H9 (cell line): ENCODE measurements around the gene CYBA. TPM values are rescaled to one million over a fixed set of nuclear protein-coding genes. Genes with fewer than 3 reads are reported as not detected.

ENCODE experiments used
- DNase-seq: peaks from one replicate; pipeline ENCODE4 v3.0.0-alpha.2; 2017
- H2AFZ ChIP-seq: one replicate; pipeline ENCODE4 v1.6.1; 2013; ENCODE audit warnings: mild to moderate bottlenecking, low read length, control low read depth, moderate library complexity
- H2AK5ac ChIP-seq: 2 replicates; pipeline ENCODE4 v1.6.1; 2013; ENCODE audit warnings: low read length, control low read depth, mixed read lengths; ENCODE audit not compliant: insufficient read length
- H2BK120ac ChIP-seq: one replicate; pipeline ENCODE4 v1.6.1; 2013; ENCODE audit warnings: low read depth, mild to moderate bottlenecking, low read length, control low read depth, inconsistent platforms; ENCODE audit not compliant: poor library complexity, severe bottlenecking
- H2BK12ac ChIP-seq: 2 replicates; pipeline ENCODE4 v1.6.1; 2013; ENCODE audit warnings: low read length, control low read depth, mixed read lengths, low read depth; ENCODE audit not compliant: insufficient read length
- H2BK15ac ChIP-seq: 2 replicates; pipeline ENCODE4 v1.6.1; 2013; ENCODE audit warnings: low read depth, low read length, control low read depth
- H2BK20ac ChIP-seq: one replicate; pipeline ENCODE4 v1.6.1; 2013; ENCODE audit warnings: low read depth, mild to moderate bottlenecking, low read length, control low read depth, inconsistent platforms; ENCODE audit not compliant: poor library complexity, severe bottlenecking
- H2BK5ac ChIP-seq: 2 replicates; pipeline ENCODE4 v1.6.1; 2013; ENCODE audit warnings: low read length, control low read depth, mixed read lengths; ENCODE audit not compliant: insufficient read length
- H3K14ac ChIP-seq: 2 replicates; pipeline ENCODE4 v1.6.1; 2013; ENCODE audit warnings: low read length, control low read depth; ENCODE audit not compliant: insufficient read depth
- H3K18ac ChIP-seq: 2 replicates; pipeline ENCODE4 v1.6.1; 2013; ENCODE audit warnings: low read depth, mild to moderate bottlenecking, mixed read lengths, low read length, control low read depth; ENCODE audit not compliant: insufficient read length
- H3K23ac ChIP-seq: 2 replicates; pipeline ENCODE4 v1.6.1; 2013; ENCODE audit warnings: low read length, control low read depth, mixed read lengths, low read depth; ENCODE audit not compliant: insufficient read length
- H3K23me2 ChIP-seq: 2 replicates; pipeline ENCODE4 v1.6.1; 2013; ENCODE audit warnings: low read depth, mild to moderate bottlenecking, mixed read lengths, low read length, control low read depth; ENCODE audit not compliant: insufficient read length, poor library complexity, severe bottlenecking
- H3K27ac ChIP-seq: 2 replicates; pipeline ENCODE4 v1.5.1; 2013; ENCODE audit warnings: low read length, control low read depth, mixed read lengths, low read depth; ENCODE audit not compliant: insufficient read length
- H3K27me3 ChIP-seq: 2 replicates; pipeline ENCODE4 v1.6.1; 2013; ENCODE audit warnings: low read length, control low read depth, inconsistent platforms; ENCODE audit not compliant: insufficient read depth
- H3K4ac ChIP-seq: 2 replicates; pipeline ENCODE4 v1.6.1; 2013; ENCODE audit warnings: low read depth, mild to moderate bottlenecking, control low read depth, inconsistent platforms, low read length, moderate library complexity
- H3K4me1 ChIP-seq: 2 replicates; pipeline ENCODE4 v1.6.1; 2013; ENCODE audit warnings: low read length, control low read depth, inconsistent platforms; ENCODE audit not compliant: insufficient read depth
- H3K4me2 ChIP-seq: 2 replicates; pipeline ENCODE4 v1.6.1; 2013; ENCODE audit warnings: low read length, control low read depth, mixed read lengths; ENCODE audit not compliant: insufficient read length, insufficient read depth
- H3K56ac ChIP-seq: 2 replicates; pipeline ENCODE4 v1.6.1; 2013; ENCODE audit warnings: low read depth, mild to moderate bottlenecking, mixed read lengths, low read length, control low read depth; ENCODE audit not compliant: insufficient read length
- H3K79me1 ChIP-seq: 2 replicates; pipeline ENCODE4 v1.6.1; 2013; ENCODE audit warnings: low read depth, mild to moderate bottlenecking, moderate library complexity, low read length, control low read depth, inconsistent platforms; ENCODE audit not compliant: insufficient read depth, poor library complexity, severe bottlenecking
- H3K79me2 ChIP-seq: 2 replicates; pipeline ENCODE4 v1.6.1; 2013; ENCODE audit warnings: low read length, control low read depth, inconsistent platforms; ENCODE audit not compliant: insufficient read depth
- H3K9ac ChIP-seq: 2 replicates; pipeline ENCODE4 v1.6.1; 2013; ENCODE audit warnings: low read length, control low read depth, mixed read lengths; ENCODE audit not compliant: insufficient read length; ENCODE audit errors: extremely low read depth
- H3K9me3 ChIP-seq: one replicate; pipeline ENCODE4 v1.6.1; 2013; ENCODE audit warnings: low read depth, low read length, inconsistent platforms; ENCODE audit not compliant: control insufficient read depth
- H3T11ph ChIP-seq: one replicate; pipeline ENCODE4 v1.6.1; 2013; ENCODE audit warnings: mild to moderate bottlenecking, low read length, control low read depth, inconsistent platforms
- H4K20me1 ChIP-seq: one replicate; pipeline ENCODE4 v1.6.1; 2013; ENCODE audit not compliant: control insufficient read depth, insufficient read length, insufficient read depth
- H4K5ac ChIP-seq: 2 replicates; pipeline ENCODE4 v1.6.1; 2013; ENCODE audit warnings: low read depth, mild to moderate bottlenecking, mixed read lengths, low read length, control low read depth; ENCODE audit not compliant: insufficient read length
- H4K8ac ChIP-seq: replicated peaks from 2 replicates; pipeline ENCODE4 v1.6.1; 2013; ENCODE audit warnings: low read length, control low read depth, mixed read lengths, low read depth; ENCODE audit not compliant: insufficient read length
- H4K91ac ChIP-seq: 2 replicates; pipeline ENCODE4 v1.6.1; 2013; ENCODE audit warnings: low read depth, mild to moderate bottlenecking, moderate library complexity, mixed read lengths, low read length, control low read depth; ENCODE audit not compliant: insufficient read length
- H3K27ac Mint-ChIP-seq, 3 experiments: 2 replicates in 2 of 3; 3 replicates in 1 of 3; pipeline ENCODE4 v1.8.0; 2020 to 2021; ENCODE audit warnings: mixed read lengths in 3 of 3, mild to moderate bottlenecking in 1 of 3, moderate library complexity in 1 of 3
- H3K27me3 Mint-ChIP-seq: 2 replicates; pipeline ENCODE4 v1.8.0; 2021; ENCODE audit warnings: low read depth, mild to moderate bottlenecking, moderate library complexity, mixed read lengths
- H3K36me3 Mint-ChIP-seq, 3 experiments: 2 replicates in 2 of 3; 3 replicates in 1 of 3; pipeline ENCODE4 v1.8.0; 2020 to 2021; ENCODE audit warnings: low read depth in 3 of 3, mixed read lengths in 3 of 3; ENCODE audit not compliant: insufficient read depth in 1 of 3
- H3K4me1 Mint-ChIP-seq, 2 experiments: 2 replicates each; pipeline ENCODE4 v1.8.0; 2020; ENCODE audit warnings: mixed read lengths in 2 of 2
- H3K4me3 Mint-ChIP-seq, 2 experiments: 2 replicates in 1 of 2; 3 replicates in 1 of 2; pipeline ENCODE4 v1.8.0; 2020 to 2021; ENCODE audit warnings: mild to moderate bottlenecking in 2 of 2, mixed read lengths in 2 of 2, moderate library complexity in 1 of 2
- H3K9me3 Mint-ChIP-seq, 2 experiments: 2 replicates in 1 of 2; 3 replicates in 1 of 2; pipeline ENCODE4 v1.8.0; 2020; ENCODE audit warnings: mild to moderate bottlenecking in 2 of 2, mixed read lengths in 2 of 2, moderate library complexity in 1 of 2
- CTCF ChIP-seq: fragments of 200-600 bp; sonication (generic); conservative IDR thresholded peaks from 3 replicates; pipeline ENCODE4 v1.8.0; 2021; ENCODE audit warnings: antibody characterized with exemption, mild to moderate bottlenecking
- WGBS: extraction: QIAGEN DNeasy Blood & Tissue Kit; methylation state at CpG from one replicate; pipeline ENCODE4 v1.1.7; 2013; ENCODE audit warnings: missing lambda C conversion rate, low lambda C conversion rate, mixed read lengths; ENCODE audit not compliant: insufficient read length; ENCODE audit errors: extremely low coverage; 5-methylcytosine and 5-hydroxymethylcytosine counted together
- total RNA-seq: library from RNA; stranded (reverse); gene quantifications from 2 replicates; pipeline ENCODE4 v1.2.1, GENCODE V29; 2021

CYBA gene
- total RNA-seq, 1 experiment from 2014 or later, result 153 TPM

- Histone ChIP-seq H3K79me1 (peaks cover 3% of the 10 kb centered on the region), H2AK5ac (no peak overlapping the region), H3K14ac (no peak overlapping the region), H4K5ac (no peak overlapping the region), H2AFZ (no peak overlapping the region), H3K79me2 (peaks cover 22% of the 10 kb centered on the region; the same call in 1 of the 2 replicates), H2BK20ac (no peak overlapping the region), H2BK15ac (no peak overlapping the region), H3K18ac (no peak overlapping the region), H2BK12ac (no peak overlapping the region), H3K23me2 (peaks cover 11% of the 10 kb centered on the region), H3K27me3 (no peaks in the 10 kb centered on the region), H3K9me3 (no peaks in the 10 kb centered on the region), H2BK120ac (no peak overlapping the region), H3T11ph (no peak overlapping the region), H4K8ac (no peak overlapping the region), H3K4me2 (peak overlapping the region; percentile 77), H3K56ac (no peak overlapping the region), H3K23ac (no peak overlapping the region), H2BK5ac (no peak overlapping the region), H4K20me1 (no peaks in the 10 kb centered on the region), H3K4ac (no peak overlapping the region), H3K9ac (peak overlapping the region; percentile 5), H3K27ac (no peak overlapping the region), H4K91ac (no peak overlapping the region), H3K4me1 (peaks cover 3% of the 10 kb centered on the region; the same call in 1 of the 2 replicates)
- no peak for DNase-seq
- H3K4me1 Mint-ChIP-seq, result peaks cover 11 to 22% of the 10 kb centered on the region in 2 experiments
- no CpG with 5 or more reads among the region's 10 CpGs for WGBS
- H3K36me3 Mint-ChIP-seq, result peaks cover 5 to 16% (median 16%) of the 10 kb centered on the region in 3 experiments
- H3K9me3 Mint-ChIP-seq, result no peaks in the 10 kb centered on the region
- peak overlapping the region; percentile 13 to 72; a peak in 4 of 5 replicates for H3K4me3 Mint-ChIP-seq
- TF ChIP-seq CTCF, result no peak
- no peak overlapping the region; a peak in 1 of 7 replicates for H3K27ac Mint-ChIP-seq
- H3K27me3 Mint-ChIP-seq, result no peaks in the 10 kb centered on the region; the same call in 1 of the 2 replicates
Measured at GRCh38 chr16:88661468-88661867, 10.6 kb upstream of the CYBA start.
